GM20000 (cell line): ENCODE measurements around the gene USP11.
"Not testable (repeated sequence)": the region's sequence is repeated elsewhere in the genome, so short reads cannot be mapped to it uniquely, and the experiment has no call there.

Experiments used
- DNase-seq: peaks from one replicate; pipeline ENCODE4 v3.0.0; 2012; ENCODE audit warnings: low spot score
- CTCF ChIP-seq: IDR thresholded peaks from 2 replicates; pipeline ENCODE4 v1.5.1; 2012; ENCODE audit warnings: mild to moderate bottlenecking, control low read depth; ENCODE audit errors: extremely low read depth, missing control alignments

Gene USP11

DNA sequence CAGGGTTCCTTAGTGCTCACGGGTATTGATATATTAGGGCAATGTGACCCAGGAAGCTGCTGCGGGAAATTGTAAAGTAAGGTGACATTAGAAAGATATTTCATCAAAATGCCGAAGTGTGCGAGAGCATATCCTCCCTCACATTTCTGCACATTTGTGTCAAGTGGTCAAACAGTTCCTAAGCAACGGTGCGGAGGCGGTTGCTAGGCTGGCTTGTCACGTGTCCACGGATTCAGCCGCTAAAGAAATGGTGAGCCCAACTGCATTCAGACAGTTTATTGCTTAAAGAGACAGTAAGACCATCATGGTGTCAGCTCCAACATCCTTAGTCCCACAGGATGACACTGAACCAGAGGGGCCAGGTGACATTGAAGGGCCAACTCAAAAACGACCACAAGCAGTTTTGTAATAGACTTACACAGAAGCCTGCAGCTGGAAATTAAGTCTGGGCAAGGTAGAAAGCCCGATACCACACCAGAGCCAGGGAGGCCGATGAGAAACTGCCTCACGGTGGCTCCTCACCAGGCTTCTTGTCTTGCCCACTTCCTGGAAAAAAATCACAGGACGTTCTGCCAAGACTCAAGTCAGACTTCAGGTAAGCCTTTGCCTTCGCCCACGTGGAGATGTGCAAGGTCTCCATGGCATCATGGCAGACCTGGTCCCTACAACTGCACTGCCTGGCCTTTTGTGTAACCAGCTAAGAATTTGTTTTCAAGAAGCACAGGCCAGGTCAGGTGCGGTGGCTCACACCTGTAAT is 50.4 kb downstream of the USP11 start:
- peak; percentile 34 for DNase-seq
- no peak for TF ChIP-seq CTCF

DNA sequence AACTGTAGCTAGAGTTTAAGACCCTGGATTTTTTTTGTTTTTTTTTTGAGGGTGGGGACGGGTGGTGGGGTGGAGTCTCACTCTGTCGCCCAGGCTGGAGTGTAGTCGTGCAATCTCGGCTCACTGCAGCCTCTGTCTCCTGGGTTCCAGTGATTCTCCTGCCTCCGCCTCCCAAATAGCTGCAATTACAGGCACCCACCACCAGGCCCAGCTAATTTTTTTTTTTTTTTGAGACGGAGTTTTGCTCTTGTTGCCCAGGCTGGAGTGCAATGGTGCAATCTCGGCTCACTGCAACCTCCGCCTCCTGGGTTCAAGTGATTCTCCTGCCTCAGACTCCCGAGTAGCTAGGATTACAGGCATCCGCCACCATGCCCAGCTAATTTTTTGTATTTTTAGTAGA is 51.8 kb downstream of the USP11 start:
- DNase-seq, result not testable (repeated sequence)

GRCh38 chrX:47285836-47286320 is 53.1 kb downstream of the USP11 start:
- no peak for DNase-seq
- TF ChIP-seq CTCF, result no peak

DNA sequence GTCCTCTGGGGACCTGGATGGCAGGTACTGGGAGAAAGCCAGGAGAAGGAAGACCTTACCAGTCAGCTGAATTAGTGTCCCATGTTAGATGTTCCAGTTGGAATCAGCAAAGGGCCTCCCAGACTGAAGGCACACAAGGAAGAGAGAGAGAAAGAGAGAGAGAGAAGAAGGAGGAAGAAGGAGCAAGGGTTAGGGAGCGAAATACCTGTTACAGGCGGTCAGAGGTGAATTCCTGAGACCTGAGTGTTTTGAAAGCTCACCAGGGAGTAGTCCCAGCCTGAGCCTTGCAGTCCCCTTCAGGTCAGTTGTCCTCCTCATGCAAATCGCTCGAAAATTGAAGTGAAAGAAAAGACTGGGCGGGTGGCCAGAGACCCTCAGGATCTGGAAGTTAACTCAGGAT is 60.3 kb downstream of the USP11 start:
- TF ChIP-seq CTCF, result no peak
- DNase-seq, result no peak

- no peak for TF ChIP-seq CTCF
- DNase-seq, result no peak
Measured at GRCh38 chrX:47296766-47297365, 64.1 kb downstream of the USP11 start.

DNA sequence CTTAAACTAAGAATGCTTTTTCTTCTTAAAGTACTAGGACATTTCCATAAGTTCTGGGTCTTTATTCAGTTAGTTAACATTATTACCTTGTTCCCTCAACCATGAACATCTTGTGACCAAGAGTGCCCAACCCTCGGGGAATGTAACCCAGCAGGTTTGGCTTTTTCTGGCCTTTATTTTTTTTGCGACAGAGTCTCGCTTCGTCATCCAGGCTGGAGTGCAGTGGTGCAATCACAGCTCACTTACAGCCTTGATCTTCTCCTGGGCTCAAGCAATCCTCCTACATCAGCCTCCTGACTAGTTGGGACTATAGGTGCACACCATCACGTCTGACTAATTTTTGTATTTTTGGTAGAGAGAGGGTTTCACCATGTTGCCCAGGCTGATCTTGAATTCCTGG is 65.1 kb downstream of the USP11 start:
- no peak for TF ChIP-seq CTCF
- no peak for DNase-seq
